ENCODE data around the gene NFKB1.
A peak's percentile ranks its signal among the peaks of the same experiment; 100 is the strongest.

Gene NFKB1

DNA sequence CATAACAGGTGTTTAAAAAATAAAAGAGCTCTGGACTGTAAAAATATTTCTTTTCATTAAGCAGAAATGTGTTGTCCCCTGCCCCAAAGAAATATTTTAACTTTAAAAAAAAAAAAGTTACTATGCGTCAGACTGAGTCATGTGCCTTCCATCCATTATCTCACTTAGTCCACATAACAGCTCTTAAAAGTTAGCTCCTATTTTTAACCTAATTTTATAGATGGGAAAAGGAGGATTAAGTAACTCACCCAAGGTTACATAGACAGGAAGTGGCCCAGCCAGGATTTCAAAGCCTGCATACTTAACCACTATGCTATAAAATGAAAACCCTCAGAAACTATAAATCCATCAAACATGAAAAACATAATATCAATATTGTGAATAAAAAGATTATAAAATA lies 161.9 kb downstream of the NFKB1 start:
- TF ChIP-seq, protein P1, sequence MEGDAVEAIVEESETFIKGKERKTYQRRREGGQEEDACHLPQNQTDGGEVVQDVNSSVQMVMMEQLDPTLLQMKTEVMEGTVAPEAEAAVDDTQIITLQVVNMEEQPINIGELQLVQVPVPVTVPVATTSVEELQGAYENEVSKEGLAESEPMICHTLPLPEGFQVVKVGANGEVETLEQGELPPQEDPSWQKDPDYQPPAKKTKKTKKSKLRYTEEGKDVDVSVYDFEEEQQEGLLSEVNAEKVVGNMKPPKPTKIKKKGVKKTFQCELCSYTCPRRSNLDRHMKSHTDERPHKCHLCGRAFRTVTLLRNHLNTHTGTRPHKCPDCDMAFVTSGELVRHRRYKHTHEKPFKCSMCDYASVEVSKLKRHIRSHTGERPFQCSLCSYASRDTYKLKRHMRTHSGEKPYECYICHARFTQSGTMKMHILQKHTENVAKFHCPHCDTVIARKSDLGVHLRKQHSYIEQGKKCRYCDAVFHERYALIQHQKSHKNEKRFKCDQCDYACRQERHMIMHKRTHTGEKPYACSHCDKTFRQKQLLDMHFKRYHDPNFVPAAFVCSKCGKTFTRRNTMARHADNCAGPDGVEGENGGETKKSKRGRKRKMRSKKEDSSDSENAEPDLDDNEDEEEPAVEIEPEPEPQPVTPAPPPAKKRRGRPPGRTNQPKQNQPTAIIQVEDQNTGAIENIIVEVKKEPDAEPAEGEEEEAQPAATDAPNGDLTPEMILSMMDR (IDR thresholded peaks at IDR 0.05; ENCODE audit: insufficient read depth, low read length, missing control alignments) = no peak
- POLR2A ChIA-PET = interaction anchor here (0.6 to 1.0 kb wide), 5 partner anchors 10 to 165 kb away, joined by 3 to 6 read pairs (median 4); partner anchors contain the start of genes MANBA and UBE2D3

DNA sequence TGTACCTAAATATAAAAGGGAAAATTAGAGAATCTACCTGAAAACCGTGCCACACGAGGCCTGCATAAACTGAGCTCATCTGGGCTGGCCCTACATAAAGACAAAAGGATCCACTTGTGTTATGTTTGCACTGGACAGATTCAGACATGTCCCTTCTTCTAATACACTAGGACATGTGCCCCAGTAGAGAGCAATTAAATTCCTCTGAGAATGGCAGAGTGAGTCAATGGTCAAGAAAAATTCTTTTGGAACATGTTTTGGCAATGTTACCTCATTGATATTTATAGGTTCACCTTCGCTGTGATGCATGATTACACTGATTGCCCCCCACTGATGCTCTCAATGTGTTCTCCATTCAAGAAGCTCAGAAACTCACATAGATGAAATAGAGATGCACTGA lies 164.4 kb downstream of the NFKB1 start:
- CTCF ChIA-PET = interaction anchor here (1.3 kb wide), 2 partner anchors 25 to 45 kb away, joined by 3 read pairs; no protein-coding TSS in a partner anchor
- no peak for DNase-seq (ENCODE audit: low read depth, low spot score)
- POLR2A ChIA-PET = no interaction called here
- TF ChIP-seq, protein P1 (IDR thresholded peaks at IDR 0.05; ENCODE audit: insufficient read depth, low read length, missing control alignments) = no peak
- no peak overlapping the region for H3K4me3 ChIP-seq (ENCODE audit: low read depth, low read length)

More for the DNA sequence above, 161.9 kb downstream of the NFKB1 start:
- H3K4me3 ChIP-seq (ENCODE audit: low read depth, low read length) = no peak overlapping the region
- CTCF ChIA-PET = interaction anchor here (1.0 kb wide), 1 partner anchor 9 kb away, joined by 4 read pairs; no protein-coding TSS in a partner anchor
- DNase-seq (ENCODE audit: low read depth, low spot score) = peak; percentile 65

Measured in AG04449 (cell line).